Posterior vena cava (tissue), 2 donors: ENCODE data around the gene TPM2. TPM values are rescaled to one million over a fixed set of nuclear protein-coding genes. Genes with fewer than 3 reads are reported as not detected.

Source experiments
- DNase-seq: peaks from one replicate; pipeline ENCODE4 v3.0.0-alpha.2; 2020; ENCODE audit warnings: low spot score
- intact Hi-C, 2 donors: fragments of 100-400 bp; cut with DNase I; formaldehyde crosslinking; loops; one replicate each; pipeline versions ENCODE4 v1.14.1 to v1.14.2; 2022 to 2023
- total RNA-seq, 2 donors: library from RNA; stranded (reverse); fragmentation: NEBNext Ultra II Directional; extraction: Animal tissue kit (Norgen Biotek cat#: 25700); gene quantifications; one replicate each; pipeline ENCODE4 v1.2.1, GENCODE V29; 2021
- donor health status: DM: yes; HTN: yes; CAD: no.
- donor health status: DM: yes; HTN: yes; CAD: no.

TPM2 gene
- total RNA-seq, 2 donors from 2014 or later: 2,096 to 3,529 TPM

GRCh38 chr9:35664531-35665470, 24.9 kb downstream of the TPM2 start, which contains the start of gene ARHGEF39:
Gene ARHGEF39, minus strand, starts transcription at chr9:35665195. Its CDS starts 26 bp downstream, at chr9:35665169.
- intact Hi-C loops: loop anchor here in 1 of 2 donors (5.0 to 10.0 kb wide), 2 partner anchors 62 to 150 kb away; partner anchors contain the start of genes HINT2 and SPAG8
- peak; percentile 93 for DNase-seq

DNA sequence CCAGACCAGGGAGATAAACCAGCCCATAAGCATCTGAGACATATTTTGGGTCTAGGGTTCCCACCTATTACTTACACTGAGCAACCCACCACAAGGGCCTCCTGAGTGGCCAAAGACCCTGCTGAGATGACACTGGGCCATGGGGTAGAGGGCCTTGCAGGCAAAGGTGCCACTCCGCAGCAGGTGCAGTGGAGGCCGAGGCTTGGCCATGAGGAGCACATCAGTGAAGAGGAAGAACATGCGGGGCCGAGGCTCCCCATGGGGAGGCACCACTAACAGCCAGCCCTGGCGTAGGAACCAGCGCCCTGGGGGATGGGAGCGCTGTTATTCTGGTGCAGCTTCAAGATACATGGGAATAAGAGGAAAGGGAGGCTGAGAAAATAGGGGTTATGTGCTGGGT, 27.3 kb downstream of the TPM2 start:
- intact Hi-C loops: loop anchor here in 1 of 2 donors (5.0 to 10.0 kb wide), 2 partner anchors 65 to 152 kb away; partner anchors contain the start of genes HINT2 and SPAG8
- DNase-seq: no peak

DNA sequence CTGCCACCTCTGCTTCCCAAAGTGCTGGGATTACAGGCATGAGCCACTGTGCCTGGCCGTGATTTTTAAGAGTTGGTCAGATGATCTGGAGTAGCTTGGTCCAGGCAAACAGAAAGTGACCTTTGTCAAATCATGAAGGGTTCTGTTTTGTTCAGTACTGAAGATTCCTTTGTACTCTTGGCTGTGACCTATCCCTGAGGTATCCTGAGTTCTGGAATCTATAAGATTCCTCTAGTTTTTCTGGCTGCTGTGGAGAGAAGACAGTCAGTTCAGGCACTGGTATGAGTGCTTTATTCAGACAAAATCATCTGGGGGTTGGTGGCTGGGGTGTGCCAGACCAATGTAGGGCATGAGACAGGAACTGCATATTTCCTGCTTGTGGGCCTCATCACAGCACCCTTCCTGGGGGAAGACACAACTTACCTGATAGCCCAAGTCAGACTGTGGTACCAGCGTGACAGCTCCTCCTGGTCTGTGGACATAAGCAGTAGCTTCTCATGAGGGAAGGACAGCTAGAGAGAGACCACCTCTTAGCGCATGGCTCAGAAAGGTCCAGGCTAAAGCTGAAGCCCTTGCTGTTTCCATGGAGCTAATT, 27.9 kb downstream of the TPM2 start:
- DNase-seq: no peak
- intact Hi-C loops: loop anchor here in 1 of 2 donors (2.0 to 10.0 kb wide), 3 partner anchors 29 to 153 kb away; partner anchors contain the start of genes HINT2 and SPAG8

DNA sequence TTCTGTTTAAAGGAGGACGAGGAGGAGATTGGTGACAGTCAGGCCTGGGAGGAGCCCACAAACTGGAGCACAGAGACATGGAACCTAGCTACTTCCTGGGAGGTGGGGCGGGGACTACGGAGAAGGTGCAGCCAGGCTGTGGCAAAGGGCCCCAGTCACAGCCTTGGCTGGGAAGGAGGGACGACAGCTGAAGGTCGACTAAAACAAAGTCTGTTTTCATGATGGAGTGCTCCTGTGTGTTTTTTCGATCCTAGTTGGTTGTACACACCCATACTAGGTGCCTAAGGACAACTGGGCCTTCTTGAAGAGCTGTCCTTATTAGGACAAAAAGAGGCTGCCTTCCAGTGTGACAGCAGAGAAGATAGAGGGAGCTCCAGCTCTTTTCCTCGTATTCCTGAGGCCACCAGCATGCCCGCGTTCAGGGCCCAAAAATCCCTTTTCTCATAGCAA, 28.7 kb downstream of the TPM2 start:
- intact Hi-C loops: loop anchor here in 1 of 2 donors (2.0 to 10.0 kb wide), 3 partner anchors 30 to 154 kb away; partner anchors contain the start of genes HINT2 and SPAG8
- no peak for DNase-seq

DNA sequence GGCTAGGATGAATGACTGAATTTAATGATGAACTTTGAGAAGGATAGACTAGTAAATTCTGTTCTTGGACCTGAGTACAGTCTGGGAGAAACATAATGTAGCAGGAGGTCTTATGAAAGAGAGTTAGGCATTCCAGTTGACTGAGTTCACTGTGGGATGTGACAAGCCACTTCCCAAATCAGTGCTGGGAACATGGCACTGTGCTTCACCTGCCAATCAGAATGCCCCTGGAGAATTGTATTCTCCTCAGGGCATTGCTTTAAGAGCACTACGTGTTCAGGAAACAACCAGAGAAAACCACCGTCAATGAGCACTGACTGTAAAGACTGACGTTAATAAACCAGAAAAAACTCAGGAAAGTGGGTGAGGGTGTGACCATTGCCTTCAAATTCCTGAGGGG, 30.4 kb downstream of the TPM2 start:
- no peak for DNase-seq
- intact Hi-C loops: no loop called here

DNA sequence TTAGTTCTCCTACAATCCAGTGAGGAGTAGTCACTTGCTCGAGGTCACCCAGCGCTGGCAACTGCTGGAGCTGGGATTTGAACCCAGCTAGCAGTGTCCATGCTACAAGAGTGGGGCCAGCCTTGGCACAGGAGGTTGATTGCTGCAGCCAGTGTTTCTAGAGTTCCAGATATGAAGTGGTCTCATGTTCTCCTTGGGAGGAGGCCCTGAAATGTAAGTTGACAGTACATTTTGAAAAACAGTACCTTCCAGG, 30.8 kb downstream of the TPM2 start:
- no peak for DNase-seq
- intact Hi-C loops: no loop called here

GRCh38 chr9:35658137-35658967, 31.4 kb downstream of the TPM2 start, which contains the start of gene CCDC107:
Gene CCDC107, plus strand, starts transcription at chr9:35658292. Its CDS starts 88 bp downstream, at chr9:35658380.
- intact Hi-C loops: no loop called here
- DNase-seq: peak; percentile 96

DNA sequence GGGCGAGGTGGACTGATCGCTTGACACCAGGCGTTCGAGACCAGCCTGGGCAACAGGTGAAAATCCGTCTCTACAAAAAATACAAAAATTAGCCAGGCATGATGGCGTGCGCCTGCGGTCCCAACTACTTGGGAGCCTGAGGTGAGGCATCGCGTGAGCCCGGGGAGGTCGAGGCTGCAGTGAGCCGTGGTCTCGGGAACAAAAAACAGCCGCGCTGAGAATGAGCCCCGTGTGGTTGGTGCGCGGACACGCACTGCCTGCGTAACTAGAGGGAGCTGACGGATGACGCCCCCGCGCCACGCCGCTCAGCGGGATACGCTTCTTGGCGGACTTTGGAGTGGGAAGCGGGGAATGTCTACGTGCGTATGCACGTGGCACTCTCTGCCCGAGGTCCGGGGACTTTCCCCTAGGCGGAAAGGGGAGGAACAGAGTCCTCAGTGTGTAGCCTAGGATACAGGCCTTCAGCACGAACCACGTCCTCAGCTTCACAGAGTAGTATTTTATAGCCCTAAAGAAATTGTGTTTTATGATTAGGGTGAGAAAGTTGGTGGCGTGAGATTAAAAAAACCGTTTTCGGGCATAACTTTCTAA, 32.1 kb downstream of the TPM2 start, which contains the start of gene RMRP:
TSS of gene RMRP (minus strand) at position 474 of the 591 bp plus-strand sequence.
- intact Hi-C loops: no loop called here
- peak; percentile 99 for DNase-seq

GRCh38 chr9:35656831-35657545, 32.7 kb downstream of the TPM2 start:
- intact Hi-C loops: no loop called here
- DNase-seq: no peak

DNA sequence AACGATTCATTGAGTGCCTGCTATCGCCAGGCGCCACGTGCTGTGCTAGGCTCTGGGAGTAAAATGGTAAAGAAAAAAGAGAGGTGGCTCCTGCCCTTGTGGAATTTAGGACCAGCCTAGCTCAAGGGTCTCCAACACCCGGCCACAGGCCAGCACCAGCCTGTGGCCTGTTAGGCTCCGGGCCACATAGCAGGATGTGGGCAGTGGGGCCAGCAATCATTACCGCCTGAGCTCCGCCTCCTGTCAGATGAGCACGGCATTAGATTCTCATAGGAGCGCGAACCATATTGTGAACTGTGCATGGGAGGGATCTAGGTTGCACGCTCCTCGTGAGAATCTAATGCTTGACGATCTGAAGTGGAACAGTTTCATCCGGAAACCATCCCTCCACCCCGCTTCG, 33.4 kb downstream of the TPM2 start:
- intact Hi-C loops: no loop called here
- DNase-seq: no peak

DNA sequence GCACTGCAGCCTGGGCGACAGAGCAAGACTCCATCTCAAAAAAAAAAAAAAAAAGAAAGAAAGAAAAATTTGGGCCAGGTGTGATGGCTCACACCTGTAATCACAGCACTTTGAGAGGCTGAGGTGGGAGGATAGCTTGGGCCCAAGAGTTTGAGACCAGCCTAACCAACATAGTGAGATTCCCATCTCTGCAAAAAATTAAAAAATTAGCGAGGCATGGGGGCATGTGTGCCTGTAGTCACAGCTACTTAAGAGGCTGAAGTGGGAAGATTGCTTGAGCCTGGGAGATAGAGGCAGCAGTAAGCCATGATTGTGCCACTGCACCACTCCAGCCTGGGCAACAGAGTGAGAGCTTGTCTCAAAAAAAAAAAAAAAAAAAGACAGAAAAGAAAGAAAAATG, 36.1 kb downstream of the TPM2 start:
- intact Hi-C loops: loop anchor here in 1 of 2 donors (2.0 kb wide), 1 partner anchor 49 kb away; the partner anchor contains the start of gene TESK1
- DNase-seq: no peak

- DNase-seq: no peak
- intact Hi-C loops: no loop called here
Measured at GRCh38 chr9:35652829-35653209, 36.9 kb downstream of the TPM2 start.

DNA sequence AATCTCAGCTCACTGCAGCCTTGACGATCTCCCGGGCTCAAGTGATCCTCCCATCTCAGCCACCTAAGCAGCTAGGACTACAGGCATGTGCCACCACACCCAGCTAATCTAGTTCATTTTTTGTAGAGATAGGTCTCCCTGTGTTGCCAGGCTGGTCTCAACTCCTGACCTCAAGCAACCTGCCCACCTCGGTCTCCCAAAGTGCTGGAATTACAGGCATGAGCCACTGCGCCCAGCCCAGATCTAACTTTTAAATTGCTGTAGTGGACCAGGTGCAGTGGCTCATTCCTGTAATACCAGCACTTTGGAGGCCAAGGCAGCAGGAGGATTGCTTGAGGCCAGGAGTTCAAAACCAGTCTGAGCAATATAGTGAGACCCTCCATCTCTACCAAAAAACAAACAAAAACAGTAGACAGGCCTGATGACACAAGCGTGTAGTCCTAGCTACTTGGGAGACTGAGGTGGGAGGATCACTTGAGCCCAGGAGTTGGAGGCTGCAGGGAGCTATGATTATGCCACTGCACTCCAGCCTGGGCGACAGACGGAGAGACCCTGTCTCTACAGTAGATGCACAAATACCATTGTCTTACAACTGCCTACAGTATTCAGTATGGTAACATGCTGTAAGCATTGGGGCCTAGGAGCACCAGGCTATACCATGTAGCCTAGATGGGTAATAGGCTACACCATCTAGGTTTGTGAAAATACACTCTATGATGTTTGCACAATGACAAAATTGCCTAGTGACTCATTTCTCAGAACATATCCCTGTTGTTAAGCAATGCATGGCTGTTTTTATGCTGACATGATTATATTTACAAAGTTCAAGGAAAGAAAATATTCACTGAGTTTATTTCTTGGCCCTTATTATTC, 37.5 kb downstream of the TPM2 start:
- intact Hi-C loops: no loop called here
- DNase-seq: no peak

DNA sequence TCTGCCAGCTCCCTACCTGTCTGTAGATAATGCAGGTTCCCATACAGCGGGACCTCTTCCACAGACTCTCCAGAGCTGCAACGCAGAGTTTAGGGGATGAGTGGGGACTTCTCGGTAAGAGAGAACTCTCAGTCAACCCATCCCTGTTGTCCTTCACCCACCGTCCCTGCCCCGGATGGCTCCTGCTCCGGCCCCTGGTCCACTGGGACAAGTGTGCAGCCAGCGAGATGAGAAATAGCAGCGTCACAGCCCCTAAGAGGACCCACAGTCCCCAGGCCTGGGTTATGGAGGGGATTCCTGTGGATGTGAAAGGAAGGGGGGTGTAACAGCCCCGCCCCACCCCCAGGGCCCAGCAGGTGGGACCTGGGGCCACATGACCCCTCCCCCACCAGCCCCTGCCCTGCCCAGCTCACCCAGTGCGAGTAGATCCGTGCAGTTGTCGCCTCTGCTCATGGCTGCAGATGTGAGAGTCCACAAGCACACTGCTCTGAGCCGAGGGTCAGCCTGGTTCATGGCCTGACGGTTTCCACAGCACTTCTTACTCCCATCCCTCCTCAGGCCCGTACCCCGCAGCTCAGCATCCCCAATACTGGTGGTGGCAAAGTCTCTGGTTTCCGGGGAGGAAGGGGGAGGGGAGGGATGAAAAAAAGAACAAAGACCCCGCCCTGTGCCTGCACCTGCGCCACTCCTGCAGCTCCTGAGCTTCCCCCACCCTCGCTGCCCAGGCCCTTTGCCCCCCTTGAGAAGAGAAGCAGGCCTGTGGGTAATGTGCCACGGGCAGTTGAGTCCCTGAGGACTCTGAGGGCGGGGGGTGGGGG, 39.2 kb downstream of the TPM2 start, which contains the start of gene SIT1:
TSS of gene SIT1 (minus strand) at position 591 of the 818 bp plus-strand sequence. CDS start at position 513, 78 bp downstream.
- intact Hi-C loops: no loop called here
- no peak for DNase-seq

DNA sequence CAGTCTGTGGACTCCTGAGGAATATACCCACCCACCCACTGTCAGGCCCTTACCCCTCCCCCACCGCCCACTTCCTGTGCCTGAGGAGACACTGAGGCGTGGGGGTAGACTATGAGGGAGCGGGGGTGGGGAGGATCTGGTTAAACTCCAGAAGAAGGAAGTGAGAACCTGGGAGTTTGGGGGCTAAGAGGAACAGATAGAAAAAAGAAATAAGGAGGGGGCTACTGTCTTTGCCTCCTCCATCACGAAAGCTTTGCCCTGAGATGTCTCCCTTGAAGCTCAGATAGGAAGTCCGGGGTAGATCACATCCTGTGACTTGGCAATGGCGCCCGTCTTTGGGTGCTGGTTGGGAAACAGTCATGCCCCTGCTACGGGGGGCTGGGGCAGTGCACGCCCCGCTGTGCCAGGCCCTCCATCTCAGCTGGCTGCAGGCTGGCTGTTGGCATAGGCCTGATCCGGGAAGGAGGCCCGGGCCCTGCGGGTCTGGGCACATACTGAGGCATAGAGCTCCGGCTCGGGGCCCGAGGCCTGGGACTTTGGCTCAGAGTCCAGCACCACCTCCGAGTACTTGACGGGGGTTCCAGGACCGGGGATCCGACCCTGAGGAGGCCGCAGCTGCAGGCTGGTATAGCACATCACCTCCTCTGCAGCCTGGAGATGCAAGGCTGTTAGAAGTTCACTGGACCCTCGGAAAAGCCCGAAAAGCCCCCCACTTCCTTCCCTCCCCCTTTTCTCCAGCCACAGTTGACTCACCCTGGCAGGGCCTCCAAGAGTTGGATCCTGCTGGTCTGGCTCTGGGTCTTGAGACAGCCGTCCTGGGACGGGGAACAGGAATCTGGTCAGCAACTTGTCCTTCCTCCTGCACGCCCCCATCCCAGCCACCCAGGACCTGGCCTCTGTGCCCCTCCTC, 40.0 kb downstream of the TPM2 start:
- DNase-seq: no peak
- intact Hi-C loops: loop anchor here in 1 of 2 donors (5.0 kb wide), 1 partner anchor 37 kb away; no protein-coding TSS in a partner anchor
